ENCODE results near the gene STK26.

DNA sequence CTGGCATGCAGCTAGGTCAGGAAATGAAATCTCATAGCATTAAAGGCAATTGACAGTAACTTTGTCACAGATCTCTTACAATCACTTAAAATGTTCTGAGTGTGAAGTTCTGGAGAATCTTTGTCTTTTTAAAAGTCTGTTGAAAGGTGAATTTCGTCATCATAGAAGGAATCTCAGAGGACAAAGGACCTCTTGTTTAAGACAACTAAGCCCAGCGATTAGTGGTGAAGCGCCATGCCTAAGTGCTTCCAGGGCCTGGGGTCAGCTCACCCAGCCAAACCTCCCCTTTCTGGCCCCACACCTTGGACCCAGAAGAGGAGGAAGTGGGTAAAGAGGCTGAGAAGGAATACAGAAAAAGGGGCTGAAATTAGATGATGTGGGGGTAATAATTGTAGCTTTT, 96.2 kb downstream of the STK26 start:
- TF ChIP-seq, protein P1, sequence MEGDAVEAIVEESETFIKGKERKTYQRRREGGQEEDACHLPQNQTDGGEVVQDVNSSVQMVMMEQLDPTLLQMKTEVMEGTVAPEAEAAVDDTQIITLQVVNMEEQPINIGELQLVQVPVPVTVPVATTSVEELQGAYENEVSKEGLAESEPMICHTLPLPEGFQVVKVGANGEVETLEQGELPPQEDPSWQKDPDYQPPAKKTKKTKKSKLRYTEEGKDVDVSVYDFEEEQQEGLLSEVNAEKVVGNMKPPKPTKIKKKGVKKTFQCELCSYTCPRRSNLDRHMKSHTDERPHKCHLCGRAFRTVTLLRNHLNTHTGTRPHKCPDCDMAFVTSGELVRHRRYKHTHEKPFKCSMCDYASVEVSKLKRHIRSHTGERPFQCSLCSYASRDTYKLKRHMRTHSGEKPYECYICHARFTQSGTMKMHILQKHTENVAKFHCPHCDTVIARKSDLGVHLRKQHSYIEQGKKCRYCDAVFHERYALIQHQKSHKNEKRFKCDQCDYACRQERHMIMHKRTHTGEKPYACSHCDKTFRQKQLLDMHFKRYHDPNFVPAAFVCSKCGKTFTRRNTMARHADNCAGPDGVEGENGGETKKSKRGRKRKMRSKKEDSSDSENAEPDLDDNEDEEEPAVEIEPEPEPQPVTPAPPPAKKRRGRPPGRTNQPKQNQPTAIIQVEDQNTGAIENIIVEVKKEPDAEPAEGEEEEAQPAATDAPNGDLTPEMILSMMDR (IDR thresholded peaks at IDR 0.05; ENCODE audit: low read depth, low read length, missing input control) = no peak
- TF ChIP-seq EGR1 (IDR thresholded peaks at IDR 0.05; ENCODE audit: low read depth in 2 of 2) = no peak
- TF ChIP-seq, protein P2, sequence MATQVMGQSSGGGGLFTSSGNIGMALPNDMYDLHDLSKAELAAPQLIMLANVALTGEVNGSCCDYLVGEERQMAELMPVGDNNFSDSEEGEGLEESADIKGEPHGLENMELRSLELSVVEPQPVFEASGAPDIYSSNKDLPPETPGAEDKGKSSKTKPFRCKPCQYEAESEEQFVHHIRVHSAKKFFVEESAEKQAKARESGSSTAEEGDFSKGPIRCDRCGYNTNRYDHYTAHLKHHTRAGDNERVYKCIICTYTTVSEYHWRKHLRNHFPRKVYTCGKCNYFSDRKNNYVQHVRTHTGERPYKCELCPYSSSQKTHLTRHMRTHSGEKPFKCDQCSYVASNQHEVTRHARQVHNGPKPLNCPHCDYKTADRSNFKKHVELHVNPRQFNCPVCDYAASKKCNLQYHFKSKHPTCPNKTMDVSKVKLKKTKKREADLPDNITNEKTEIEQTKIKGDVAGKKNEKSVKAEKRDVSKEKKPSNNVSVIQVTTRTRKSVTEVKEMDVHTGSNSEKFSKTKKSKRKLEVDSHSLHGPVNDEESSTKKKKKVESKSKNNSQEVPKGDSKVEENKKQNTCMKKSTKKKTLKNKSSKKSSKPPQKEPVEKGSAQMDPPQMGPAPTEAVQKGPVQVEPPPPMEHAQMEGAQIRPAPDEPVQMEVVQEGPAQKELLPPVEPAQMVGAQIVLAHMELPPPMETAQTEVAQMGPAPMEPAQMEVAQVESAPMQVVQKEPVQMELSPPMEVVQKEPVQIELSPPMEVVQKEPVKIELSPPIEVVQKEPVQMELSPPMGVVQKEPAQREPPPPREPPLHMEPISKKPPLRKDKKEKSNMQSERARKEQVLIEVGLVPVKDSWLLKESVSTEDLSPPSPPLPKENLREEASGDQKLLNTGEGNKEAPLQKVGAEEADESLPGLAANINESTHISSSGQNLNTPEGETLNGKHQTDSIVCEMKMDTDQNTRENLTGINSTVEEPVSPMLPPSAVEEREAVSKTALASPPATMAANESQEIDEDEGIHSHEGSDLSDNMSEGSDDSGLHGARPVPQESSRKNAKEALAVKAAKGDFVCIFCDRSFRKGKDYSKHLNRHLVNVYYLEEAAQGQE (IDR thresholded peaks at IDR 0.05) = no peak
- TF ChIP-seq YY1 (IDR thresholded peaks at IDR 0.05) = no peak
- no peak for TF ChIP-seq HNF4G (IDR thresholded peaks at IDR 0.05)
- TF ChIP-seq GABPA (IDR thresholded peaks at IDR 0.05 in 1 of 2, conservative IDR thresholded peaks at IDR 0.05 in 1 of 2) = no peak
- no peak for TF ChIP-seq RAD21 (IDR thresholded peaks at IDR 0.05)
- no peak for TF ChIP-seq SP1 (IDR thresholded peaks at IDR 0.05)
- TF ChIP-seq, protein P3, sequence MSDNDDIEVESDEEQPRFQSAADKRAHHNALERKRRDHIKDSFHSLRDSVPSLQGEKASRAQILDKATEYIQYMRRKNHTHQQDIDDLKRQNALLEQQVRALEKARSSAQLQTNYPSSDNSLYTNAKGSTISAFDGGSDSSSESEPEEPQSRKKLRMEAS (IDR thresholded peaks at IDR 0.05) = no peak
- TF ChIP-seq NR2F2 (IDR thresholded peaks at IDR 0.05) = no peak
- TF ChIP-seq, protein P4, sequence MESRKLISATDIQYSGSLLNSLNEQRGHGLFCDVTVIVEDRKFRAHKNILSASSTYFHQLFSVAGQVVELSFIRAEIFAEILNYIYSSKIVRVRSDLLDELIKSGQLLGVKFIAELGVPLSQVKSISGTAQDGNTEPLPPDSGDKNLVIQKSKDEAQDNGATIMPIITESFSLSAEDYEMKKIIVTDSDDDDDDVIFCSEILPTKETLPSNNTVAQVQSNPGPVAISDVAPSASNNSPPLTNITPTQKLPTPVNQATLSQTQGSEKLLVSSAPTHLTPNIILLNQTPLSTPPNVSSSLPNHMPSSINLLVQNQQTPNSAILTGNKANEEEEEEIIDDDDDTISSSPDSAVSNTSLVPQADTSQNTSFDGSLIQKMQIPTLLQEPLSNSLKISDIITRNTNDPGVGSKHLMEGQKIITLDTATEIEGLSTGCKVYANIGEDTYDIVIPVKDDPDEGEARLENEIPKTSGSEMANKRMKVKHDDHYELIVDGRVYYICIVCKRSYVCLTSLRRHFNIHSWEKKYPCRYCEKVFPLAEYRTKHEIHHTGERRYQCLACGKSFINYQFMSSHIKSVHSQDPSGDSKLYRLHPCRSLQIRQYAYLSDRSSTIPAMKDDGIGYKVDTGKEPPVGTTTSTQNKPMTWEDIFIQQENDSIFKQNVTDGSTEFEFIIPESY (IDR thresholded peaks at IDR 0.05) = no peak
- TF ChIP-seq TAF1 (conservative IDR thresholded peaks at IDR 0.05) = no peak
